GM21723 (cell line): ENCODE data around the gene INF2.
A peak's percentile ranks its signal among the peaks of the same experiment; 100 is the strongest.
"Not testable (repeated sequence)": the region's sequence is repeated elsewhere in the genome, so short reads cannot be mapped to it uniquely, and the experiment has no call there.

Source experiments
- ATAC-seq: cut with Tn5 transposase; IDR thresholded peaks from one replicate; pipeline ENCODE4 v1.9.1; 2021; ENCODE audit warnings: mild to moderate bottlenecking, moderate library complexity; ENCODE audit not compliant: unreplicated experiment

The INF2 gene

DNA sequence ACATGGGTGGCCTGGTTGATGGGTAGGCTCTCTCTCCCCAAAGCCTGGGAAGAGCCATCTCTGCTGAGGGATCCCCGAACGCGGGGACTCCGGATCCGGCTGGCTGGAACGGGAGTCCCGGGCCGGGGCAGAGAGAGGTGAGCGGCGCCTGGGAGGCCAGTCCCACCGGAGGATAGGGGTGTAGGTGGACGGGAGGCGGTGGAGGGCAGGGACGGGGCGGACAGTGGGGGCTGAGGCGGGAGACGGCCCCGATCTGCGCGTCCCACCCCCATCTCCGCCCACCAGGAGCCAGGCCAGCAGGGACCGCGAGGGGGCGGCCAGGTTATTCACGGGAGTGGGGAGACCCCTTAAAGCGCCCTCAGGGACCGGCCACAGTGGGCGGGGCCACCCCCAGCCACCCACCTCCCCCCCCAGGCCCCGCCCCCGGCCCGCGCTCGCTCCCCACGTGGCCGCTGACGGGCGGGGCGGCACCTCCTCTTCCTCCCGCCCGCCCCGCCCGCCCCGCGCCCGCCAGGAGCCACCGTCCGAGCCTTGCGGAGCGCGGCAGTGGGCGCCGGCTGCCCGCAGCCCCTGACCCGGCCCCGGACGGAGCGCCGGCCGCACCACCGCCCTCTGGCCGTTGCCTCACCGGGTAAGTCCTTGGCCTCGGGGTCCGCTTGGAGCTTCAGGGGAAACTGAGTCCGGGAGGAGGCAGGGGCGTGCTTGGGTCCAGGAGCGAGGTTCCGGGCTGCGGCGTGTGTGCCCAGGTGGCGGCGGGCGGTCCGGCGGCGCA is at the start of gene INF2:
INF2 (plus strand) TSS at position 510 of the 772 bp plus-strand sequence. CDS start 11,748 bp downstream, outside the sequence.
- ATAC-seq, result no peak

DNA sequence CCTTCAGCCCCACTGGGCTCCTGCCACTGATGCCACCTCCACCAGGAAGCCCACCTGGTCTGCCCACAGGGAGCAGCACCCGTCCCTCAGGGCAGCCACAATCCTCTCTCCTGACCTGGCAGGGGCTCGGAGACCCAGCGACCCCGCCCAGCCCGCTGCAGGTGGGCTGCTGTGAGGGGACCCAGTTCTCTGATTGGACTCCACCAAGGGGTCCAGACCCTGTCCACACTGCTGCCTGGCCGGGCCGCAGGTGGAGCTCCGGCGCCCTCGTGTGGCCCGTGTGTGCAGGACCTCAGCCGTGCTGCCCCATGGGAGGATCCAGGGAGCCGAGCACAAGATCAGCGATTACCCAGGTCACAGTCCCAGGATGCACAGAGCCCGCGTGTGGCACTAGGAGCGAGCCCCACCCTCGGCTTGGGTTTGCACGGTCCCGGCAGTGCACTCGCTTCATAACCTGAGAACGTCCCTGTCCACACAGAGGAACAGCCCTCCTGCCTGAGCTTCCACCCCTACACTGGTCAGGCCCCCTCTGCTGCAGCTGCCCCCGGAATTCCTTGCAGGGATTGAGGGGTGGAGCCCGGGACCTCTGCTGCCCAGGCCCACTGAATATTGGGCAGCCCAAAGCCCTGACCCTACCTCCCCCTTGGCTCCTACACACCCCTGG is 49.4 kb upstream of the INF2 start:
- ATAC-seq, result no peak

DNA sequence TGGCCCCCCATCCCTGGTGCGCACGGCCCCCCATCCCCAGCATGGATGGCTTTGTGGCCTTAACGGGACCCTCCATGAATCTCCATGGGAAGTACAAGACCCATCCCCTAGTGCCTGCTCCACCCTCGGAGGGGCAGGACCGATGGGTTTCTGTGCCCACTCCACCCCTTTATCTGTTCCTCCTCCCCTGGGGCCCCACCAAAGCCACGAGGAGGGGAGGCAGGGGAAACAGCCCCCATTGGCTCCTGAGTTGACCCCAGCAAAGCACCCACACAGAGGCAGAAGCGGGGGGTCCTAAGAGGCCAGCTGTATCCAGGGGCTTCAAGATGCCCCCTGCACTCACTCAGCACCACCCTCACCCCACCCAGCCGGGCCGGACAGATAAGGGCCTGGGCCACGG is 48.7 kb upstream of the INF2 start:
- ATAC-seq, result no peak

DNA sequence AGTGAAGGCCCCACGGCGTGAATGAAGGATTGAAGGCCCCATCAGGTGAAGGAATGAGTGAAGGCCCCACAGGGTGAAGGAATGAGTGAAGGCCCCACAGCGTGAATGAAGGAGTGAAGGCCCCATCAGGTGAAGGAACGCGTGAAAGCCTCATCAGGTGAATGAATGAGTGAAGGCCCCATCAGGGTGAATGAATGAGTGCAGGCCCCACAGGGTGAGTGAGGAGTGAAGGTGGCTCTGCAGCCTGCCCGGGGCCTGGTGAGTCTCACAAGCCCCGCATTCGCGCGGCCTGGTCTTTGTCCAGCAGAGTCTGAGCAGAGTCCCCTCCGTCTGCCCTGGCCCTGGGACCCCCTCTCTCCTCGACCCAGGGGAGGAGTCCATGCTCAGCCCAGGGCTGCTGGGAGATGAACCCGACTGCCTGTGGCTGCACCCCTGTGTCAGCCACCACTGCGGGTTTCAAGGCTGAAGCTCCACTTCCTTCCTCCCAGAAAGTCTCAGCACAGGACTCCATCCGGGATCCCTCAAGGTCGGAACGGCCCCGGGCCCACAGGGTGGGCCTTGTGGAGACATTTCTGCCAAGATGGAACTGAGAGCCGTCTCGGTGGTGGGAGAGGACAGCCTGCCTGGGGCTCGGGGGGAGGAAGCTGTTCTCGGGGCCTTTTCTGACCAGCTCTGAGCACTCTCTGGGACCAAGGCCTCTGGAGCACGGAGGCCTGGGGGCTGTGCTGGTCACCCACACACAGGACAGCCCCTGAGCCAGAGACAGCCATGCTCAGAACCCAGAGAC is 47.5 kb upstream of the INF2 start:
- no peak for ATAC-seq

DNA sequence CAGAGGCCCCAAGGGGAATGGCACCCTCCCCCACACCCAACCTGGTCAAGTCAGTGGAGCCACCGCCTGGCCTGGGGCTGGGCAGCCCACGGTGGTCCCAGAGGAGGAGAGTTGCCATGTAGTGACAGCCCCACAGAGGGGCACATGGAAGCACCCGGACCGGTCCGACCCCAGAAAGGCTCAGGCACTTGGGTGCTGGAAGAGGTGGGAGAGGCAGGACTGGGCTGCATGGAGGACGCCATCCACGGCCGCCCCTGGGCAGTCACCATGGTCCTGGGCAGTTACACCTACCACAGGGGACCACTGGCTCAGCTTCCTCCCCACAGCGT is 46.9 kb upstream of the INF2 start:
- no peak for ATAC-seq

DNA sequence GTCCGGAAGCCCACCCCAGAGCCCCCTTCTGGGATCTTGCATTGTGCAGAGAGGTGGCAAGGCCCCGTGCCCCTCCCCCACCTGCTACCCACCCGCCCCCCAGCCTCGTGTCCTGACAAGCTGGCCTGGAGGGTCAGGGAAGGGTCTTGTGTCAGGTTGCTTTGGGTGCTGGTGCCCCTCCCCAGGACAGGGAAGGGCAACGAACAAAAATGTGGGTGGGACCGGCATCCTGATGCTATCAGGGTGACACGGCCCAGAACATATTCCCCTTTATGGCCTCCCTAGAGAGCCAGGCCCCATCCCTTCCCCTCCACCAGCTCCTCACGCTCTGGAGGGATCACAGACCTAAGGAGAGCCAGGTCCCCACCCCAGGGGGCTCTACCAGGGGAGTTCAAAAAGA is 46.1 kb upstream of the INF2 start:
- ATAC-seq, result no peak

DNA sequence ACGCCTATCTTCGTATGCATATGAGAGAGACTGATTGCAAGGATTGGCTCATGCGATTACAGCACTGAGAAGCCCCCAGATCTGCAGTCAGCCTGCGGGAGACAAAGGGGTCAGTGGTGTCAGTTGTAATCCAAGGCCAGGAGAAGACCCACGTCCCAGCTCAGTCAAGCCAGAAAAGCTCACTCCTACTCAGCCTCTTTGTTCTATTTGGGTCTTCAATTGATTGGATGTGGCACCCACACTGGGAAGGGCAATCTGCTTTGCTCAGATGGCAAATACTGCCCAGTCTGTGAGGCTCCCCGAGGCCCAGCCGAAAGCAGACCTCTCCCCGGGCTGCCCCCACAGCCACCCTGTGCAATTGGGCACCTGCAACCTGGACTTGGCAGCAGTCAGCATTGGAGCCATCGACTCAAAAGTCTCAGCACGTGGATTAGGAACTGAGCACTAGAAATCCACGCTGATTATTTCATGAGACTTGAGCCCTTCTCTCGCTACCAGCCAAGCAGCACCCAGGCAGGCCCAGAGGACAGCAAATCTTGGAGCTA is 45.3 kb upstream of the INF2 start:
- ATAC-seq, result no peak

DNA sequence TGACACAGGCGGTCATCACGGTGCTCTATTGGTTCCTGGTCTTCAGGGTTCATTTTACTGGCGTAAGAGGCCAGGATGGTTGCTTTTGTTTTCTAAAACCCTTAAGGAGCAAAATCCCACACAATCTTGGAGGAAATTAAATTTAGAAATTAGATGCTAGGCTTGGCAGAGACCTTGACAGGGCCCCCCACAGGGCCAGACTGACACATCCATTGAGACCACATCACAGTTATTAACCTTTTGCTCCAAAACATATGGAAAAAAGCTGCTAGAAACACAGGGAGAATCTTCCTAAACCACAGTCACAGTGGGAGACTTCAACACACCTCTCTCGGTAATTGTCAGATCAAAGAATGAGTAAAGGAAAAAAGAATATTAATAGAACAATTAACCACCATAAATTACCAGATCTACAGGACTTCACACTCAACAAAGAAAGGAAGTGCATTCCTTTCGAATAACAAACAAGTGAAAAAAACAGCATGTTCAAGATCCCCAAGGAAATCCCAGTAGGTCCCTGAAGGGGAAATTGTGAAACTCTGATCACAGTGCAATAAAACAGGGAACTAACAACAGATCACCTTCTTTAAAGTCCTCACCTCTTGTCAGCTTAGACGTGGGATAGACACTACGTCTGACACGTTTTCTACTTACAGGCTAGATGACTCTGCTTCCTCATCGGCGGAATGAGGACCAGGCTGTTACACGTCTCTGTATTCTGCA is 44.6 kb upstream of the INF2 start:
- no peak for ATAC-seq

DNA sequence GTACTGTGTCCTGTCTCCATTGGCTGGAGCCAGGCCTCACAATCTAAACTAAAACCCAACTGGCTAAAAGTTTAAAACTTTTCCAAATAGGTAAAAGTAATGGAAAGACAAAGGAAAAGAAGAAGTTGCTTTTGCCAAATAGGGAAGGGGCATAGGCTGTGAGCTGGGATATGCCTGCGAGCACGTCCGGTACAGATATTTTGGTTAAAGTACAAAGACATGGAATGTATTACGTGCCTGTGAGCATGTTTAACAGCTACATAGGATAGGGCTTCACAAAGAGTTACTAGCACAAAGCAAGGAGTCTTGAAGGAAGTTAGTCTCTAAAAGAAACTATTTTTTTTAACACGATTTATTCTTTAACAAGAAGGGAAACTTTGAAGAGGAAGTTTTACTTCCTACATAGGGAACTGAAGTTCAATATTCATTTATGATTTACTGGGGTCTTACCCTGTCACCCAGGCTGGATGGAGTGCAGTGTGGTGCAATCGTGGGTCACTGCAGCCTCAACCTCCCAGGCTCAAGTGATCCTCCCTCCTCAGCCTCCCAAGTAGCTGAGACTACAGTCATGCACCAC is 41.9 kb upstream of the INF2 start:
- no peak for ATAC-seq

DNA sequence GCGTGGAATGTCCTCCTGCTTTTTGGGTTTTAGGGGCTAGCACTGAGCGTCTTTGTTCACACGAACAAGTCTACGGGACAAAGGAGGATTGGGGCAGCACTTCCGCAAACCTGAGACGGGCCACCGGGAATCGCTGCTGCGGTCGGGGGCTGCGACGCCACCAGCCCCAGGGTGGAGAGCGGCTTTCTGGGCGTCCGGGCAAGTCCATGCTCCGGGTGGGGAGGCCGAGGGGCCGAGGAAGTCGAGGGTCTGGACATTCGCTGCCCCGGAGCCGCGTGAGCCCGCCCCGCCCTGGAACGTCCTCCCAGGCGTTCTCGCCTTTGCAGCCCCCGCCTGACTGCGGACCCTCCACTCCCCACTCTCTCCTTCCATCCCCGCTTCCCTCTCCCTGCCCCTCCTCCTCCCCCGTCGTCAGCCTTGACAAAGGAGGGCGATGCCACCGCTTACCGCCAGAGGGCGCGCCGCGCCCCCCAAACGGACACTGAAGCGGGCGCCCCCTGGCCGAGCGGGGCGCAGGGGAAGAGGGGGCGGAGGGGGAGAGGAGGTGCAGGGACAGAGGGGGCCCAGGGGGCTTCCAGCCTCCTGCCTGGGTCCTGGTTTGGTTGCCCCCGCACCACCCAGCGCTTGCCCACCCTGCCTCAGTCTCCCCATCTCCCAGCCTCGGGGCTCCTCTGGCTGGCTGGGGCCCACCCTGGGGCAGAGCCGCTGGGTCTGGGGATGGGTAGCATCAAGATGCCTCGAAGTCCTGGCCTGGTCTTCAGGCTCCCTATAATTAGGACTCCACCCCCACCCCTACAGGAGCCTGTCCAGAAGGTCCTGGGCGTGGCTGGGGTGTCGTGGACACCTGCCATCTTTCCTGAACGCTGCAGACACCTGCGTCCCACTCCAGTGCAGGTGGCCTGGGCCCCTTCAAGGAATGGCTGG is 39.1 kb upstream of the INF2 start:
- ATAC-seq, result peak; percentile 59

DNA sequence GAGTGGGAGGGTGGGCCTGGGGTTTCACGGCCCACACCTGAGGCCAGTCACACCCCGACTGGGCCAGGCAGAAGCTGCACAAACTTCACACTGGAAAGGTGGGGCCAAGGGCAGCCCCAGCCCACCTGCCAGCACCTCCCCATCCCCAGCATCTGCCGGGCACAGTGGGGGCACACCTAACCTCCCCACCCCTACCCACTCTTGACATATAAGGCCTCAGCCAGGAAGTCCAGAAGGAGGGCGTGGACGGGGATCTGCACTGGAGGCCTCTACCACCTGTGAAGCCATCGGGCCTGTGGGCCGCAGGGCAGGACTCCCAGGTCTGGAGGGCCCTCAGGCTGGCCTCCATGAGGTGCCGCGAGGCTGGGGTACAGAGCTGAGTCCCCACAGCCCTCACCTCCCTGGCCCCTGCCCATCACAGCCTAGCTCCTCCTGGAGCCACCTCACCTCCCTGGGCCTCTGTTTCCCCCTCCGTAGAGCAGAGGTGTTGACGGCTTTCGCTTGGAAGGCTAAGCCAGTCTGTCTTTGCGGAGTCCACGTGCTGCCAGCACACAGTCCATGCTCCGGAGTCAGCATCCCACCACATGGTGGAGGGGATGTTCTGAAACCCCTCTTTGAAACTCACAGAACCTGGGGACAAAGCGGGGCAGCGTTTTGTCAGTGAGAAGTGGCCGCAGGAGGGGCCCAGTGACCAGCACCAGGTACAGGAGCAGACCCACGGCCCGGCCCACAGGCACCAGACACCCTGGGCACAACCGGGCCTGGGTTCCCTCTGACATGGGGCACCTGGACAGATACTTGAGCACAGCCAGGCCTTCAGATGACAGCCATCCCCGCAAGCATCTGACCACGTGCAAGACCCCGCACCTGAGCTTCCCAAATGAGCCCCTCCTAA is 38.2 kb upstream of the INF2 start:
- no peak for ATAC-seq

DNA sequence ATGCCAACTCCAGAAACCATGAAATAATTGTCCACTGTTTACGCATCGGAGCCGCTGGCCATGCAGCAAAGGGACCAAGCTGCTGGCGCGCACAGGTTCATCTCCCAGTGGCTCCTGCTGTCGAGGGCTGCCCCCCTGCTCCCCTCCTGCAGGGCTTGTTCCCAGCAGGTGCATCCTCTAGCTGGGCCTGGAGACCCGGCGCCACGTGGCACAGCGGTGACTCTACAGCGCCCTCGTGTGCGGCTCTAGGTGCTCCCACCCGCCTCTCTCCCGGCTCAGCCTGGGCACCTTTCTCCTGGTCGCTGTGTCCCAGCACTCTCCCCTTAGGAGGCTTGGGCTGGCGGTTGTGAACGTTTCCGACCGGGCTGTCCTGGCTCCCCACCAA is 37.5 kb upstream of the INF2 start:
- ATAC-seq, result no peak

DNA sequence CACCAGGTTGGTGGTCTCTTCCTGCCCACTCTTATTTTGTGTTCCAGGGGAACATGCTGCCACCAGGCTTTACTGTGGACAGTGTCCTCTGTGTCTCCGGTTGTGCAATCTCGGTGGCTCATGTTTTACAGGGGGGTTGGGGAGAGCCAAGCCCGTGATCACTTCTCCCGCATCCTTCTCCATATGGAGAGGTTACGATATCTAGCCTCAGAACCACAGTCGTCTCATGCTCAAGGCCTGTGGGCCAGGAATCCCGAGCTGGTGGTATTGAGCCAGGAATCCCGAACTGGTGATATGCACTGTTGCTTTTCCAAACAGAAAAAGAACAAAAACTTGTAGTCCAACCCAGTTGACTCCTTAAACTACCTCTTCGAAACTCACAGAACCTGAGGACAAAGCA is 37.0 kb upstream of the INF2 start:
- ATAC-seq, result no peak

DNA sequence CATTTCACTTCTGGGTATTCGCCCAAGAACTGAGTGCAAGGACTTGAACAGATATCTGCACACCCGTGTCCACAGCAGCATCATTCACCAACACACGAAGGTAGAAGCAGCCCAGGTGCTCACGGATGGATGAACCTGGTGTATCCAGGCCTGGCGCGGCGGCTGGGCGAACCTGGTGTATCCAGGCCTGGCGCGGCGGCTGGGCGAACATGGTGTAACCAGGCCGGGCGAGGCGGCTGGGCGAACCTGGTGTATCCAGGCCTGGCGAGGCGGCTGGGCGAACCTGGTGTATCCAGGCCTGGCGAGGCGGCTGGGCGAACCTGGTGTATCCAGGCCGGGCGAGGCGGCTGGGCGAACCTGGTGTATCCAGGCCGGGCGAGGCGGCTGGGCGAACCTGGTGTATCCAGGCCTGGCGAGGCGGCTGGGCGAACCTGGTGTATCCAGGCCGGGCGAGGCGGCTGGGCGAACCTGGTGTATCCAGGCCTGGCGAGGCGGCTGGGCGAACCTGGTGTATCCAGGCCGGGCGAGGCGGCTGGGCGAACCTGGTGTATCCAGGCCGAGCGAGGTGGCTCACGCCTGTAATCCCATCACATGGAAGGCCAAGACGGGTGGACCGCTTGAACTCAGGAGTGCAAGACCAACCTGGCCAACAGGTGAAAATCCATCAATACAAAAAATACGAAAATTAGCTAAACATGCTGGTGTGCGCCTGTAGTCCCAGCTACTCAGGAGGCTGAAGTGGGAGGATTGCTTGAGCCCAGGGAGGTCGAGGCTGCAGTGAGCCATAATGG is 36.1 kb upstream of the INF2 start:
- ATAC-seq, result not testable (repeated sequence)

DNA sequence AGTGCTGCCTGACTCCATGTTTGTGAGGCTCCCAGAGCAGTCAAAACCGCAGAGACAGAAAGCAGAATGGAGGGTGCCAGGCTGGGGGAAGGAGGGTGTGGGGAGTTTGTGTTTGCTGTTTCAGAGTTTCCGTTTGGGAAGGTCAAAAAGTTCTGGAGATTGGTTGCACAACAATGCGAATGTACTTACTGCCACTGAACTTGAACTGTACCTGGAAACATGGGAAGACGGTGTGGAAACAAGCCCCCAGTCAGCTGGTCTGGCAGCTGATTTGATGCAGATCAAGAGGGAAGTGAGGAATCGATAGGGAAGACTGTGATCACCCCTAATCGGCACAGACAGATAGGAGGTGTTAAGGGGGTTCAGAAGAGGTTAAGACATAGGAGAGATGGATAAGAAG is 35.3 kb upstream of the INF2 start:
- no peak for ATAC-seq

DNA sequence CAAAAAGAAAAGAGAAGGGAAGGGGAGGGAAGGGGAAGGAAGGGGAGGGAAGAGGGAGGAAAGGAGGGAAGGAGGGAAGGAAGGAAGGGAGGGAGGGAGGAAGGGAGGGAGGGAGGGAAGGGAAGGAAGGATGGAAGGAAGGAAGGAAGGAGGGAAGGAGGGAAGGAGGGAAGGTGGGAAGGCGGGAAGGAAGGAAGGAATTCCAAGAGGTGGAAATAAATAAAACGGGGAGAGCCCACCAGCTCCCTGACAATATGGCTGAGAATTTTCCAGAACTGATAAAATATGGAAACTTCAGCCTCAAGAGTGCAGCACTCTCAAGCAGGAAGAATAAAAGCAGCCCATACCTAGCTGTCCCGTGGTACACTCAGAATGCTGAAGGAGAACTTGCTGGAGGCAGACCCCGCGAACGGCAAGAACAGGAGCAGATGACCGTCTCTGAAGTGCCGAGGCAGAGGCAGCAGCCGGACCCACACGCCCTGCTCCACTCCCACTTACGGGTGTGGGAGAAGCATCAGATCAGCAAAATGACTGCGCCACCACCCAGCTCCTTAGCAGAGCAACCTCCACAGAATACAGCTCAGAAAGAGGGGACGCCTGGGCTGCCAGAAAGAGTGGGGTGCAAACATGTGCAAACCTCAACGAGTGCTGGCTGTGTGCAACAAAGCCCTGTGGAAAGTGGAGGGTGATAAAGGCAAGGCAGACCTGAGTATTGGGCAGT is 34.1 kb upstream of the INF2 start:
- no peak for ATAC-seq

DNA sequence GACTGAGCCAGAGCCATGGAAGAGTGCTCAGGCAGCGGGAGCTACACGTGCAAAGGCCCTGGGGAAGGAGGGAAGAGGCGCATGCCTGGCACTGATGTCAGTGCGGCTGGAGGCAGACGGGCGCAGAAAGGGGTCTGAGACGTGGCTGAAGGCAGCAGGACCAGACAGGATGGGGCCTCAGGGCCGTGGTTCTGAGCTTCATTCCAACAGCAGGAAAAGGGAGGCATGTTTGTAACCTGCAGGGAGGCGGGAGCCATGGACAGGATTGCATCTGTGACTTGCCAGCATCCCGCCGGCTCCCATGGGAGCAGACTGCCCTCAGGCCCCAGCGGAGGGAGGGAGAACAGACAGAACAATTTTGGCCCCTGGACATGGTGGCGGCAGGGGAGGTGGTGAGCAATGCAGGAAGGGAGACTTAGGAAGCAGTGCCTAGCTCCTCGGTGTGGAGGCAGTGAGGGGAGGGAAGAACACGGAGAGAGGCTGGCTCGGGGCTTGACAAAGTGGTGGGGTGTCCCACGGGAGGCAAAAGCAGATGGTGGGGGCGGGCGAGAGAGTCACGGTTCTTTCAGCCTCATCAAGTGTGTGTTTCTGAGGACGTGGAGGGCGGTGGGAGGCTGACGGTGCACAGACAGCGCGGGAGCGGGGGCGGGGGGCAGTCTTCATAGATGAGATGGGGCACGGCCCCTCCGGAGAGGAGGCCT is 33.3 kb upstream of the INF2 start:
- ATAC-seq, result no peak
